Activated T-helper 17 cell treated with anti-CD3 and anti-CD28 coated beads, Interleukin-2, amount 50 U/mL, for 72 hours (primary cell): Measurements from ENCODE around the gene NRXN3. TPM values are rescaled to one million over a fixed set of nuclear protein-coding genes. Genes with fewer than 3 reads are reported as not detected.

ENCODE experiments used
- ATAC-seq: fragments of 150-1000 bp; cut with Tn5 transposase; replicated peaks from 2 replicates; pipeline ENCODE4 v1.10.0; 2021; ENCODE audit warnings: mild to moderate bottlenecking, moderate library complexity
- H3K27ac Mint-ChIP-seq: one replicate; pipeline ENCODE4 v1.8.0; 2022; ENCODE audit warnings: mixed read lengths
- H3K27me3 Mint-ChIP-seq: one replicate; pipeline ENCODE4 v1.8.0; 2022; ENCODE audit warnings: mixed read lengths
- H3K36me3 Mint-ChIP-seq: one replicate; pipeline ENCODE4 v1.8.0; 2022; ENCODE audit warnings: low read depth, mild to moderate bottlenecking, mixed read lengths
- H3K4me1 Mint-ChIP-seq: one replicate; pipeline ENCODE4 v1.8.0; 2022; ENCODE audit warnings: mixed read lengths
- H3K4me3 Mint-ChIP-seq: one replicate; pipeline ENCODE4 v1.8.0; 2022; ENCODE audit warnings: mild to moderate bottlenecking, mixed read lengths
- H3K9me3 Mint-ChIP-seq: one replicate; pipeline ENCODE4 v1.8.0; 2022; ENCODE audit warnings: mixed read lengths
- total RNA-seq, 2 donors: library from RNA; stranded (reverse); gene quantifications; one replicate each; pipeline ENCODE4 v1.2.3, GENCODE V29; 2022

NRXN3 gene
- total RNA-seq, 2 donors from 2014 or later, result not detected

- ATAC-seq, result no peak
- no peaks in the 10 kb centered on the region for H3K4me1 Mint-ChIP-seq
- no peaks in the 10 kb centered on the region for H3K36me3 Mint-ChIP-seq
- no peak overlapping the region for H3K4me3 Mint-ChIP-seq
- peaks cover 5% of the 10 kb centered on the region for H3K27me3 Mint-ChIP-seq
- H3K27ac Mint-ChIP-seq, result no peak overlapping the region
- peaks cover 8% of the 10 kb centered on the region for H3K9me3 Mint-ChIP-seq
Measured at GRCh38 chr14:78666336-78667056, 496.3 kb downstream of the NRXN3 start.

DNA sequence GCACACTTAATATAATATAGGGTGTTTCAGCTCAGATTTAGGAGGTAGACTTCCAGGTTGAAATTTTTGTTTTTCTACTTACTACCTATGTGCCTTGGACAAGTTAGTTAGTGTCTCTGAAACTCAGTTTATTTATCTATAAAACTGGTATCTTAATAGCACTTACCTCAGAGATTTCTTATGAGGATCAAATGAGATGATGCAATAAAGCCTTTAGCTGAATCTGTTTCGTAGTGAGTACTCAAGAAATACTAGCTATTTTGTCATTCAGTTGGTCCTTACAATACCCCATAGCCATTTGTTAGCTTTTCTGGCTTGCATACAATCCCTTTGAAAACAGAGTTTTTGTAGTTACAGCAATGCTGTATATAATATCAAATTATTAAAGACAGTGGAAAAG is 497.0 kb downstream of the NRXN3 start:
- H3K4me3 Mint-ChIP-seq, result no peak overlapping the region
- no peak for ATAC-seq
- H3K27me3 Mint-ChIP-seq, result peaks cover 5% of the 10 kb centered on the region
- no peak overlapping the region for H3K27ac Mint-ChIP-seq
- H3K4me1 Mint-ChIP-seq, result no peaks in the 10 kb centered on the region
- H3K9me3 Mint-ChIP-seq, result peaks cover 8% of the 10 kb centered on the region
- no peaks in the 10 kb centered on the region for H3K36me3 Mint-ChIP-seq

DNA sequence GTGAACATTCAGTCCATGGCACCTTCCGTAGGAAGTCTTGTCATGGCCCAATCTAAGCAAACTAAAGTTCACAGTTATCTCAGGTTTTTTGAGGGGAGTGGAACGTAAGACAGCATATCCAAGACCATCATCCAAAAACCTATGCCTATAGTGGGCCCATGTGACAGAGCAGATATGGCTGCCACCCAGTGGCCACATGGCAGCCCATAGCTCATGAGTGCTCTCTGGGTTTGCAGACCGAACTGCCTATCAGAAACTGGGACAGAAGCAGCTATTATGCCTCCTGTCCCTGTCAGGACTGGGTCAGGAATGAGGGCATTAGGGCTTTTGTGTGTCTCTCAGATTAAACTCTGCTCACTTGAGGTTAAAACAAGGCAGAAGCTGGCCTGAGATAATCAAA is 503.7 kb downstream of the NRXN3 start:
- peaks cover 4% of the 10 kb centered on the region for H3K27me3 Mint-ChIP-seq
- H3K27ac Mint-ChIP-seq, result no peak overlapping the region
- no peak overlapping the region for H3K4me3 Mint-ChIP-seq
- H3K4me1 Mint-ChIP-seq, result no peaks in the 10 kb centered on the region
- no peaks in the 10 kb centered on the region for H3K36me3 Mint-ChIP-seq
- ATAC-seq, result no peak
- H3K9me3 Mint-ChIP-seq, result peaks cover 7% of the 10 kb centered on the region

- H3K36me3 Mint-ChIP-seq, result no peaks in the 10 kb centered on the region
- H3K4me3 Mint-ChIP-seq, result no peak overlapping the region
- H3K27ac Mint-ChIP-seq, result no peak overlapping the region
- H3K9me3 Mint-ChIP-seq, result peaks cover 4% of the 10 kb centered on the region
- H3K27me3 Mint-ChIP-seq, result no peaks in the 10 kb centered on the region
- no peak for ATAC-seq
- H3K4me1 Mint-ChIP-seq, result no peaks in the 10 kb centered on the region
Measured at GRCh38 chr14:78674820-78675219, 504.6 kb downstream of the NRXN3 start.

DNA sequence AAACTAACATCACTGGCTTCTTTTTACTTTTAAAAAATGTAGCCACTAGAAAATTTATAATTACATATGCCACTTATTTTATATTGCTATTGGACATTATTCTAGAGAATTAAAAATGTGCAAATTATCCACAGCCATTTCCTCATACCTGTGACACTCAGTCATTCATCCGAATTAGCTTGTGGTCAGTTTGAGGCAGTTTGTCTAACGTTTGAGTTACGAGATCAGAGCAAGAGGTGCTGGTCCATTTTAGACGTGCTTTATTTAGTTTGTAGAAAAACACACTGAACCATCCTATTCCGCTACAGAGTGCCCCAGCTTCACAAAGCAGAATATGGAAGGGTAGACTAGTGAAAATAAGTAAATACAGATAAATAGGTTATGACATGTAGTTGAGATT is 513.0 kb downstream of the NRXN3 start:
- Mint-ChIP-seq H3K36me3 (no peaks in the 10 kb centered on the region), H3K27me3 (no peaks in the 10 kb centered on the region), H3K27ac (no peak overlapping the region), H3K4me3 (no peak overlapping the region), H3K9me3 (no peaks in the 10 kb centered on the region), H3K4me1 (no peaks in the 10 kb centered on the region)
- ATAC-seq, result no peak

DNA sequence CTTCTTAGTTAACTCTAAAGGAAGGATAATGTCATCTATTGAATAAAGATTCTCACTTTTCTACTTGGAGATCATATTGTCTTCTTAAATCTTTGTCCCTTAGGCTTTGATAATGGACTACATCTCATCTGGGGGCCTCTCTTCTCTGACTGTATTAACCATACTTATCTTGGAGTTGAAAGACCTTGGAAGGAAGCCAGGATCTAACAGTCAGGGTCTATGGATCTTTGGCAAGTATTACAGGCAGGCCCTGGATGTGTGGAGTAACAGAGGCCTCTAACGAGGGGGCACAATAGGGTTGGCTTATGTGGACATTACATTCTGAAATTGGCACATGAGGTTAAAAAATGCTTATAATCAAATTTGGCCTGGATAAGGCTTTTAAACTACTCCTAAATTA is 513.8 kb downstream of the NRXN3 start:
- ATAC-seq, result no peak
- Mint-ChIP-seq H3K27me3 (no peaks in the 10 kb centered on the region), H3K27ac (no peak overlapping the region), H3K36me3 (no peaks in the 10 kb centered on the region), H3K4me1 (no peaks in the 10 kb centered on the region), H3K9me3 (no peaks in the 10 kb centered on the region), H3K4me3 (no peak overlapping the region)

GRCh38 chr14:78688503-78688902 is 518.3 kb downstream of the NRXN3 start:
- Mint-ChIP-seq H3K4me1 (no peaks in the 10 kb centered on the region), H3K27me3 (peaks cover 7% of the 10 kb centered on the region), H3K27ac (no peak overlapping the region), H3K4me3 (no peak overlapping the region), H3K36me3 (no peaks in the 10 kb centered on the region), H3K9me3 (no peaks in the 10 kb centered on the region)
- ATAC-seq, result no peak

GRCh38 chr14:78690836-78691235 is 520.7 kb downstream of the NRXN3 start:
- Mint-ChIP-seq H3K9me3 (peaks cover 4% of the 10 kb centered on the region), H3K27ac (no peak overlapping the region), H3K36me3 (no peaks in the 10 kb centered on the region), H3K27me3 (peaks cover 12% of the 10 kb centered on the region), H3K4me1 (no peaks in the 10 kb centered on the region), H3K4me3 (no peak overlapping the region)
- no peak for ATAC-seq

DNA sequence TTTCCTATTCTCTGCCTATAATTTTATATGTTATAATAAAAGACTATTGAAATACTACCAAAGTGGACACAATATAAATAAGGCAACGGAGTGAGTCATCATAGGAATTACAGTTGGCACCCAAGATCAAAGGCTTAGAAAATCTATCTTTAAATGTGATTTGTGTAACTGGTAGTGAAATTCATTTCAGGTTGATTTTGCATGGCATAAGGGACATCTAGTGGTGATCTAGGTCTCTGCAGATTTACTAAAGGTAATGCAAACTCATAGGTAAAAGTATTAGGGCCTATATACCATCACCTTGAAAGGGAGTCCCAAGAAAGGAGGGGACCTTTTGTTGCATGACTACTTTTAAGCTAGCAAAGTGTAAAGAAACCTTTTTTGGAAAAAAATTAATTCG is 527.2 kb downstream of the NRXN3 start:
- no peak overlapping the region for H3K4me3 Mint-ChIP-seq
- H3K27ac Mint-ChIP-seq, result no peak overlapping the region
- no peaks in the 10 kb centered on the region for H3K36me3 Mint-ChIP-seq

GRCh38 chr14:78698991-78699390 is 528.8 kb downstream of the NRXN3 start:
- no peaks in the 10 kb centered on the region for H3K4me1 Mint-ChIP-seq
- no peak for ATAC-seq
- no peak overlapping the region for H3K27ac Mint-ChIP-seq
- H3K27me3 Mint-ChIP-seq, result peaks cover 1% of the 10 kb centered on the region
- H3K36me3 Mint-ChIP-seq, result no peaks in the 10 kb centered on the region
- H3K4me3 Mint-ChIP-seq, result no peak overlapping the region
- peaks cover 1% of the 10 kb centered on the region for H3K9me3 Mint-ChIP-seq

More for the DNA sequence above, 527.2 kb downstream of the NRXN3 start:
- ATAC-seq, result no peak
- Mint-ChIP-seq H3K27me3 (peaks cover 8% of the 10 kb centered on the region), H3K4me1 (no peaks in the 10 kb centered on the region), H3K9me3 (peaks cover 4% of the 10 kb centered on the region)

- Mint-ChIP-seq H3K9me3 (no peaks in the 10 kb centered on the region), H3K27ac (no peak overlapping the region), H3K36me3 (no peaks in the 10 kb centered on the region), H3K4me3 (no peak overlapping the region), H3K27me3 (no peaks in the 10 kb centered on the region), H3K4me1 (no peaks in the 10 kb centered on the region)
- ATAC-seq, result no peak
Measured at GRCh38 chr14:78700236-78700635, 530.1 kb downstream of the NRXN3 start.

DNA sequence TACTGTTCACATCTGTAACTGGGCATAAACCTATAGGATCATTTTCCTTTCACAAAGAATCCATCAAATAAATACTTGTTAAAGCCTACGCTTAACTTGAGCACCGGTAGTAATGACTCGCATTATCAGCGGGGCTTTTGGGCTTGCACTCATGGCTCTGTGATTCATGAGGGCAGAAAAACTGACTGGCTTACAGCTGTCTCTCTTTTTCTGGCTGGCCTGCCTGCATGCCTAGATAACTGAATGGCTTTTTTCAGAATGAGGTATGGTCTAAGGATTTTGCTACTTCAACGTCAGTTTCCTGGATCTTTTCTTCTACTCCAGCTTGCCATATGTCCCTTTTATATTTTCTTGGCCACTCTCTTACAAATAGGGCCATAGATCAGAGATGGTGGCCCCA is 531.1 kb downstream of the NRXN3 start:
- Mint-ChIP-seq H3K4me1 (no peaks in the 10 kb centered on the region), H3K4me3 (no peak overlapping the region), H3K27me3 (no peaks in the 10 kb centered on the region), H3K9me3 (no peaks in the 10 kb centered on the region), H3K27ac (no peak overlapping the region), H3K36me3 (no peaks in the 10 kb centered on the region)
- ATAC-seq, result no peak

DNA sequence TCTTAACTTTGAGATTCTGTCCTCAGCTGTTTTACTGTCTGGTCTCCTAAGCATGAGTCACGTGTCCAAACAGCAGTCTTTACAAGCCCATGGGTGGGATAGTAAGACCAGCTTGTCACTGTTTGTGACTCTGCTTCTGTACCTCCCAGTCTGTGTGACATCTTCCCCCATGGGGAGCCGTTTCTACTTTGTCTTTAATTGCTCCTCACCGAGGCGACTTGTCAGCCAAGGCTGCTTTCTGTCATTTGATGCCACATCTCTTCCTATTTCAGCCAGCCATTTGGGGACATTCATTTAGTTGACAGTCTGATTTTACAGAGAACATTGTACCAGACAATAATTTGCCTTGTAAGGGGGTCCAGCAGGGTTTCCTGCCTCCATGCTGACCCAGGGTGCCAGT is 534.8 kb downstream of the NRXN3 start:
- no peaks in the 10 kb centered on the region for H3K27me3 Mint-ChIP-seq
- H3K36me3 Mint-ChIP-seq, result no peaks in the 10 kb centered on the region
- no peak for ATAC-seq
- no peaks in the 10 kb centered on the region for H3K9me3 Mint-ChIP-seq
- H3K4me3 Mint-ChIP-seq, result no peak overlapping the region
- no peaks in the 10 kb centered on the region for H3K4me1 Mint-ChIP-seq
- H3K27ac Mint-ChIP-seq, result no peak overlapping the region

GRCh38 chr14:78705989-78706388 is 535.8 kb downstream of the NRXN3 start:
- no peak for ATAC-seq
- H3K27me3 Mint-ChIP-seq, result no peaks in the 10 kb centered on the region
- H3K4me3 Mint-ChIP-seq, result no peak overlapping the region
- H3K9me3 Mint-ChIP-seq, result no peaks in the 10 kb centered on the region
- no peak overlapping the region for H3K27ac Mint-ChIP-seq
- no peaks in the 10 kb centered on the region for H3K4me1 Mint-ChIP-seq
- no peaks in the 10 kb centered on the region for H3K36me3 Mint-ChIP-seq

DNA sequence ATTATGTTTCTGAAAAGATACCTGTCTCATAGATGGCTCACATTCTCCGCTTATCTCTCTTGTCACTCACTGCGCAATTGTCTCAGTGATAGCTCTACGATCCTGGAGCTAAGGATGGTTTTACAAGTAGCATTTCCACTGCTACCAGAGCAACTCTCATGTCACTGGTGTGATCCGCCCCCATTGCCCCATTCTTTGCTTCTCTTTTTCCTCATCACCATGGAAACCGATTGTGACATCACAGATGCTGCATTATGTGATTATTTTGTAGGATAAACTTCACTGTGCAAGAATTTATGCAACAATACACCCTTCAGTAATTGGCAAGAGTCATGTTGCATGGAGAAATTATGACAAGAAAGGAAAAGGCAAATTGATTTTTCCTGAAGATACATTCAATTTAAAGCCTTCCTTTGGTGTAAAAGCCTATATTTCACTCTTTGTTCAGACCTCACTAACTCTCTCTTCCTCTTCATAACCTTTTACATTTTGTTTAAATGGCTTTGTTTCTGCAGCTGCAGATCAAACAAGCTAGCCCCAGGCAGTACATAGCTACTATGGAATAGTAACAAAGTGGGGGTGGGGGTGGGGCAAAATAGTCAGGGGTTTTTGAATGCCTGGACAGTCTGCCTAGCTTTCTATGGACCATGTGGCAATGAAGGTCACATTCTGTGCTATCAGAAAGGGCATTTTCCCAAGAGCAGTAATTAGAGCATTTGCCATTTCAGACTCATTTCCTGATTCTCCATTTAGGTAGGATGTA is 539.8 kb downstream of the NRXN3 start:
- ATAC-seq, result no peak
- Mint-ChIP-seq H3K4me1 (no peaks in the 10 kb centered on the region), H3K36me3 (no peaks in the 10 kb centered on the region), H3K27ac (no peak overlapping the region), H3K4me3 (no peak overlapping the region), H3K9me3 (peaks cover 6% of the 10 kb centered on the region), H3K27me3 (no peaks in the 10 kb centered on the region)
